ENCODE results near the gene MAZ.

GRCh38 chr16:29810699-29811169 lies 4.4 kb downstream of the MAZ start:
- TF ChIP-seq, protein P1, sequence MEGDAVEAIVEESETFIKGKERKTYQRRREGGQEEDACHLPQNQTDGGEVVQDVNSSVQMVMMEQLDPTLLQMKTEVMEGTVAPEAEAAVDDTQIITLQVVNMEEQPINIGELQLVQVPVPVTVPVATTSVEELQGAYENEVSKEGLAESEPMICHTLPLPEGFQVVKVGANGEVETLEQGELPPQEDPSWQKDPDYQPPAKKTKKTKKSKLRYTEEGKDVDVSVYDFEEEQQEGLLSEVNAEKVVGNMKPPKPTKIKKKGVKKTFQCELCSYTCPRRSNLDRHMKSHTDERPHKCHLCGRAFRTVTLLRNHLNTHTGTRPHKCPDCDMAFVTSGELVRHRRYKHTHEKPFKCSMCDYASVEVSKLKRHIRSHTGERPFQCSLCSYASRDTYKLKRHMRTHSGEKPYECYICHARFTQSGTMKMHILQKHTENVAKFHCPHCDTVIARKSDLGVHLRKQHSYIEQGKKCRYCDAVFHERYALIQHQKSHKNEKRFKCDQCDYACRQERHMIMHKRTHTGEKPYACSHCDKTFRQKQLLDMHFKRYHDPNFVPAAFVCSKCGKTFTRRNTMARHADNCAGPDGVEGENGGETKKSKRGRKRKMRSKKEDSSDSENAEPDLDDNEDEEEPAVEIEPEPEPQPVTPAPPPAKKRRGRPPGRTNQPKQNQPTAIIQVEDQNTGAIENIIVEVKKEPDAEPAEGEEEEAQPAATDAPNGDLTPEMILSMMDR (conservative IDR thresholded peaks at IDR 0.05; ENCODE audit: low read length): no peak
- TF ChIP-seq EZH2phosphoT487 (IDR thresholded peaks at IDR 0.05; ENCODE audit: borderline replicate concordance): no peak

Data from Loucy (cell line).